HG02943 (cell line): ENCODE measurements around the gene ADGRG1.
"Not testable (repeated sequence)": the region's sequence is repeated elsewhere in the genome, so short reads cannot be mapped to it uniquely, and the experiment has no call there.

Source experiments
- ATAC-seq: cut with Tn5 transposase; IDR thresholded peaks from one replicate; pipeline ENCODE4 v1.9.1; 2021; ENCODE audit warnings: mild to moderate bottlenecking, low read depth, moderate library complexity; ENCODE audit not compliant: unreplicated experiment

Gene ADGRG1

DNA sequence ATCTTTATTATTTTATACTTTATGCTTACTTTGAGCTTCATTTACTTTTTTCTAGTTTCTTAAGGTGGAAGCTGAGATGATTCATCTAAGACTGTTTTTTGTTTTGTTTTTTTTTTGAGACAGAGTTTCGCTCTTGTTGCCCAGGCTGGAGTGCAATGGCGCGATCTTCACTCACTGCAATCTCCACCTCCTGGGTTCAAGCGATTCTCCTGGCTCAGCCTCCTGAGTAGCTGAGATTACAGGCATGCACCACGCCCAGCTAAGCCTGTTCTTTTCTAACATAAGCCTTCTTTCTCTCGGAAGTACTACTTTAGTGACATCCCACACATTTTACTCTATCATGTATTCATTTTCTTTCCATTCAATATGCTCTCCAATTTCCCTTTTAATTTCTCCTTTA is 84.1 kb downstream of the ADGRG1 start:
- ATAC-seq: not testable (repeated sequence)

- ATAC-seq: no peak
These were observed 85.2 kb downstream of the ADGRG1 start for GRCh38 chr16:57713596-57713995.

DNA sequence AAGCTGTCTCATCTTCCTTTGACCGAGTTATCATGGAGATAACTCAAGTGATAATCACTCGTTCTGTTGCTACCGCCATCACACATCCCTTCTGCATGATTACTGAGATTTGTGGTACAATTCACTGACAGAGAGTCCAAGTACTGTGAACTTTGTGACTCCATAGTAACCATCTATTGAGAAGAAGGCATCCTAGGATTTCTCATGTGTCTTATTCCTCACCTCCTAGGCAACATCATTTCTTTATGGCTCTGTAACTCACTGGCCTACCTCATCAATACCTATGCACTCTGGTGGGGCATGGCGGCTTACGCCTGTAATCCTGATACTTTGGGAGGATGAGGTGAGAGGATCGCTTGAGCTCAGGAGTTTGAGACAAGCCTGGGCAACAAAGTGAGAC is 85.6 kb downstream of the ADGRG1 start:
- ATAC-seq: no peak
